ENCODE data around the gene BRMS1L.

BRMS1L gene

DNA sequence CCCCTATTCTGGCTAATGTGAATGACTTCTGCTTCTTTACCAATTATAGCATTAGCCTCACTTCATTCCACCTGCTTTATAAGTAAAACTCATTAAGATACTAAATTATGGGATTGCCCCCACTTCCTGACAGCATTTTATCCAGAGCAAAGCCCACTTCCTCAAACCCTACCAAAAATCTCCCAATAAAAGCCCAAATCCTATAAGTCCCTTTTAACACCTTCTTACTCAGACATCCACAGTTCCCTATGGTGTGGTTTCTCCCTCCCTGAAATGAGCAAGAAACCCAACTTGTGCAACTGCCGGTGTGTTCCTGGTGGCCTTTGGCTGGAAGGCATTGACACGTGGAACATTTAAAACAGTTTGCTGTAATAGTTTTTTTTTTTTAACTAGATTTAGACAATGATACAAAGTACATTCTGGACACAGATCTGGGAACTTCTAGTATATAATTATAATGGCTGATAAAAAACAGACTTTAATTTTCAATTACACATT is 53.1 kb downstream of the BRMS1L start:
- TF ChIP-seq, protein P1, sequence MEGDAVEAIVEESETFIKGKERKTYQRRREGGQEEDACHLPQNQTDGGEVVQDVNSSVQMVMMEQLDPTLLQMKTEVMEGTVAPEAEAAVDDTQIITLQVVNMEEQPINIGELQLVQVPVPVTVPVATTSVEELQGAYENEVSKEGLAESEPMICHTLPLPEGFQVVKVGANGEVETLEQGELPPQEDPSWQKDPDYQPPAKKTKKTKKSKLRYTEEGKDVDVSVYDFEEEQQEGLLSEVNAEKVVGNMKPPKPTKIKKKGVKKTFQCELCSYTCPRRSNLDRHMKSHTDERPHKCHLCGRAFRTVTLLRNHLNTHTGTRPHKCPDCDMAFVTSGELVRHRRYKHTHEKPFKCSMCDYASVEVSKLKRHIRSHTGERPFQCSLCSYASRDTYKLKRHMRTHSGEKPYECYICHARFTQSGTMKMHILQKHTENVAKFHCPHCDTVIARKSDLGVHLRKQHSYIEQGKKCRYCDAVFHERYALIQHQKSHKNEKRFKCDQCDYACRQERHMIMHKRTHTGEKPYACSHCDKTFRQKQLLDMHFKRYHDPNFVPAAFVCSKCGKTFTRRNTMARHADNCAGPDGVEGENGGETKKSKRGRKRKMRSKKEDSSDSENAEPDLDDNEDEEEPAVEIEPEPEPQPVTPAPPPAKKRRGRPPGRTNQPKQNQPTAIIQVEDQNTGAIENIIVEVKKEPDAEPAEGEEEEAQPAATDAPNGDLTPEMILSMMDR (IDR thresholded peaks at IDR 0.05; ENCODE audit: low read depth, low read length, missing control alignments), result no peak
- H3K4me3 ChIP-seq (ENCODE audit: low read depth, low read length), result no peak overlapping the region
- no peak for DNase-seq (ENCODE audit: low read depth)
- in situ Hi-C loops (cut with HindIII; ENCODE audit: low sequenced_read_pairs), result no loop called here

DNA sequence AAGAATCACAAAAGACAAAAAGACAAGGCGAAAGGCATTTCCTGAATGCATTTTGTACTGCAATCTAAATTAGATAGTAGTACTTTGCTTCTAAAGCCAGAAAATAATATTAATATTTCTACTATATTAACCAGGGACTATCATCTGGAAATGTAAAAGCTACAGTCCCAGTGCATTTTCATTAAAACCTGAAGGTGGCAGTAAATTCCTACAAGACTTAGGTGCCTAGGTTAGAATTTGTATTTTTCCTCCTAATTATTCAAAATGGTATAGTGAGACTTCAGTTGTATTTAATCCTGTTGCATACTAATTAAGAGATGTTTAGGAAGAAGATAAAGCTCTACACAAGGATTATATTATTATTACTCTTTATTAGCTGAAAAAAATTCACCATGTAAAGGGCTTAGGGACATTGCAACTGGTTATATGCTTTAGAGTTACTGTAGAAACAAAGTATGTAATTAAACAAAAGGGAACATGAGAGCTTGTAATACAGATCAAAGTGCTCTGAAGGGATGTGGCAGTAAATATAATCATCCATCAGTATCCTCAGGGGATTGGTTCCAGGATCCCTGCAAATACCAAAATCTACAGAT is 53.6 kb downstream of the BRMS1L start:
- no peak for DNase-seq (ENCODE audit: low read depth)
- TF ChIP-seq, protein P1 (IDR thresholded peaks at IDR 0.05; ENCODE audit: low read depth, low read length, missing control alignments), result peak; percentile 35
- in situ Hi-C loops (cut with HindIII; ENCODE audit: low sequenced_read_pairs), result no loop called here
- H3K4me3 ChIP-seq (ENCODE audit: low read depth, low read length), result no peak overlapping the region

DNA sequence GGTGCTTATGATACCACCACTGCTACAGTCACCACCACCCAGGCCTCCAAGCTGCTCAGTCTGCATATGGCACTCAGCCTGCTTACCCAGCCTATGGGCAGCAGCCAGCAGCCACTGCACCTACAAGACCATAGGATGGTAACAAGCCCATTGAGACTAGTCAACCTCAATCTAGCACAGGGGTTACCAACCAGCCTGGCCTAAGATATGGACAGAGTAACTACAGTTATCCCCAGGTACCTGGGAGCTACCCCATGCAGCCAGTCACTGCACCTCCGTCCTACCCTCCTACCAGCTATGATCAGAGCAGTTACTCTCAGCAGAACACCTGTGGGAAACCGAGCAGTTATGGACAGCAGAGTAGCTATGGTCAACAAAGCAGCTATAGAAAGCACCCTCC is 55.1 kb downstream of the BRMS1L start:
- in situ Hi-C loops (cut with HindIII; ENCODE audit: low sequenced_read_pairs), result no loop called here
- H3K4me3 ChIP-seq (ENCODE audit: low read depth, low read length), result no peak overlapping the region
- no peak for DNase-seq (ENCODE audit: low read depth)
- TF ChIP-seq, protein P1 (IDR thresholded peaks at IDR 0.05; ENCODE audit: low read depth, low read length, missing control alignments), result no peak

DNA sequence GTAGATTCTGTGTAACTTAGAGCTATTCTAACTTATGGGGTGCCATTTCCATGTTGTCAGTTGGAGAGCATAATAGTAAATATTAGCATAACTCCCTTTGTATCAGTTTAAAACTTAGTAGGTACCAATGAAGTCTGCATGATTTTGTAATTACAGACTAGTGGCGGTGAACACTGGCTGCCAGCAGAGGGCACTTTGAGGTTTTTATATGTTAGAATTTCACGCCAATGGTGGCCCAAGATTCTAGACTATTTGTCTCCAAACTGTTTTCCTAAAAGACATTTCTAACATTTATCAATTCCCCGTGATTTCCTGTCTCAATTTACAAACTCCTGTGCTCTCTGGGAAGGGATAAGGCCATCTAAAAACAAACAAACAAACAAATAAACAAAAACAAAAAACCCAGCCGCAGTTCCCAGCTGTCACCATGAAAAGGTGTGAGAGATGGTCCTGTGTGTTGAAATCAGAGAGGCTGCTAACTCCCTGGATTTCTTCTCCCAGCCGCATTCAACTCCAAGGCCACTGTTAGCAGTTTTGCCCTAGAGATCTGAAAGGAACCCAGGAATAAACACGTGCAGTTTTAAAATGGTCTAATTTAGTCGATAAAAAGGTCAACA is 57.6 kb downstream of the BRMS1L start:
- in situ Hi-C loops (cut with HindIII; ENCODE audit: low sequenced_read_pairs), result no loop called here
- no peak for DNase-seq (ENCODE audit: low read depth)
- H3K4me3 ChIP-seq (ENCODE audit: low read depth, low read length), result no peak overlapping the region
- TF ChIP-seq, protein P1 (IDR thresholded peaks at IDR 0.05; ENCODE audit: low read depth, low read length, missing control alignments), result peak; percentile 72

DNA sequence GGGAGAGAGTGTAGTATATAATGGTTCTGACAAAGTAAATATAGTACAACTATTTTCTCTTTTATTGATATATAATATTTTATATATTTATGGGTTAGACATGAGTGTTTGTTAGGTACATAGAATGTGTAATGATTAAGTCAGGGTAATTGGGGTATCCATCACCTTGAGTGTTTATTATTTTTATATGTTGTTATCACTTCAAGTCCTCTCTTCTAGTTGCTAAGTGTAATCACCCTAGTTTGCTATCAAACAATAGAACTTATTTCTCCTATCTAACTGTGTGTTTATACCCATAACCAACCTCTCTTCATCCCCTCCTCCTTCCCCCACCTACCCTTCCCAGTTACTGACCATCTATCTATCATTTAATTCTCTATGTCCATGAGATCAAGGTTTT is 64.2 kb downstream of the BRMS1L start:
- no peak overlapping the region for H3K4me3 ChIP-seq (ENCODE audit: low read depth, low read length)
- in situ Hi-C loops (cut with HindIII; ENCODE audit: low sequenced_read_pairs), result no loop called here
- TF ChIP-seq, protein P1 (IDR thresholded peaks at IDR 0.05; ENCODE audit: low read depth, low read length, missing control alignments), result no peak
- DNase-seq (ENCODE audit: low read depth), result no peak

DNA sequence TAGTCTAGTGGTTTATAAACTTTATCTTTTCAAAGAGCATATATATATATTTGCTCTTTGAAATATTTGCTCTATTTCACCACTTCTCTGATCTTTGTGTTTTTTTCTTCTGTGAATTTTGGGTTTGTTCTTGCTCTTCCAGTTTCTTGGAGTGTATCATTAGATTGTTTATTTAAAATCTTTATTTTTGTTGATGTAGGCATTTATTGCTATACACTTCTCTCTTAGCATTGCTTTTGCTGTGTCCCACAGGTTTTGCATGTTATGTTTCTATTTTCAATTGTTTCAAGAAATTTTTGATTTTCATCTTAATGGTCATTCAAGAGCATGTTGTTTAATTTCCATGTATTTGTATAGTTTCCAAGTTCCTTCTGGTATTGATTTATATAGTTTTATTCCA is 69.1 kb downstream of the BRMS1L start:
- H3K4me3 ChIP-seq (ENCODE audit: low read depth, low read length), result no peak overlapping the region
- TF ChIP-seq, protein P1 (IDR thresholded peaks at IDR 0.05; ENCODE audit: low read depth, low read length, missing control alignments), result no peak
- no peak for DNase-seq (ENCODE audit: low read depth)
- in situ Hi-C loops (cut with HindIII; ENCODE audit: low sequenced_read_pairs), result no loop called here
